HUES64 (cell line): ENCODE results near the gene TRAPPC5.

ENCODE experiments used
- H3K27ac ChIP-seq: 2 replicates; pipeline ENCODE4 v1.7.0; 2013; ENCODE audit warnings: low read depth, low read length, inconsistent platforms
- H3K27me3 ChIP-seq: 2 replicates; pipeline ENCODE4 v1.6.1; 2013; ENCODE audit warnings: mild to moderate bottlenecking, low read length; ENCODE audit not compliant: insufficient read depth
- H3K36me3 ChIP-seq: 2 replicates; pipeline ENCODE4 v1.6.1; 2013; ENCODE audit warnings: mild to moderate bottlenecking, low read length; ENCODE audit not compliant: insufficient read depth
- H3K4me1 ChIP-seq: 2 replicates; pipeline ENCODE4 v1.6.1; 2013; ENCODE audit warnings: mild to moderate bottlenecking, low read length, moderate library complexity; ENCODE audit not compliant: insufficient read depth
- H3K4me3 ChIP-seq: 2 replicates; pipeline ENCODE4 v1.5.1; 2013; ENCODE audit warnings: mild to moderate bottlenecking, low read length, moderate library complexity
- H3K9ac ChIP-seq: 2 replicates; pipeline ENCODE4 v1.6.1; 2013; ENCODE audit warnings: mild to moderate bottlenecking, low read depth, low read length
- H3K9me3 ChIP-seq: 2 replicates; pipeline ENCODE4 v1.6.1; 2013; ENCODE audit warnings: low read depth, low read length; ENCODE audit not compliant: insufficient read depth
- WGBS: fragments of 150-250, 120-280 bp; methylation state at CpG from one replicate; pipeline ENCODE4 v1.1.7; 2013; ENCODE audit warnings: missing lambda C conversion rate; 5-methylcytosine and 5-hydroxymethylcytosine counted together

Gene TRAPPC5

DNA sequence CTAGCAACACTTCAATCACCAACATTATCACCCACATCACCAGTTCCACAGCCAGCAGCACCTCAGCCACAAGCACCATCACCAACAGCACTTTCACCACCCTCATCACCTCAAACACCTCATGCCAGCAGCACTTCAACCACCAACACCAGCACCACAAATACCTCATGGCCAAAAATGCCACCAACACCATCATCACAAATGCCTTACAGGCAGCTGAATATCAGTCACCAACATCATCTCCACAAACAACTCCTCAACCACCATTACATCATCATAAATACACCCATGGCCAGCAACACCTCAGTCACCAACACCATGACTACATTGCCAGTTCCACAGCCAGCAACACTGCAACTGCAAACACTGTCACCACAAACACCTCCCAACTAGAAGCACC lies 10.9 kb downstream of the TRAPPC5 start:
- H3K27me3 ChIP-seq: no peaks in the 10 kb centered on the region
- no peaks in the 10 kb centered on the region for H3K36me3 ChIP-seq
- no peak overlapping the region for H3K9ac ChIP-seq
- no peak overlapping the region for H3K4me3 ChIP-seq
- H3K9me3 ChIP-seq: no peaks in the 10 kb centered on the region
- no peak overlapping the region for H3K27ac ChIP-seq
- H3K4me1 ChIP-seq: no peaks in the 10 kb centered on the region

GRCh38 chr19:7692417-7693088 lies 11.9 kb downstream of the TRAPPC5 start:
- H3K27ac ChIP-seq: no peak overlapping the region
- H3K4me1 ChIP-seq: no peaks in the 10 kb centered on the region
- H3K27me3 ChIP-seq: no peaks in the 10 kb centered on the region
- H3K9me3 ChIP-seq: no peaks in the 10 kb centered on the region
- no peak overlapping the region for H3K9ac ChIP-seq
- H3K4me3 ChIP-seq: no peak overlapping the region
- H3K36me3 ChIP-seq: no peaks in the 10 kb centered on the region
- 52% methylated on average over 13 of the region's 13 CpGs for WGBS

DNA sequence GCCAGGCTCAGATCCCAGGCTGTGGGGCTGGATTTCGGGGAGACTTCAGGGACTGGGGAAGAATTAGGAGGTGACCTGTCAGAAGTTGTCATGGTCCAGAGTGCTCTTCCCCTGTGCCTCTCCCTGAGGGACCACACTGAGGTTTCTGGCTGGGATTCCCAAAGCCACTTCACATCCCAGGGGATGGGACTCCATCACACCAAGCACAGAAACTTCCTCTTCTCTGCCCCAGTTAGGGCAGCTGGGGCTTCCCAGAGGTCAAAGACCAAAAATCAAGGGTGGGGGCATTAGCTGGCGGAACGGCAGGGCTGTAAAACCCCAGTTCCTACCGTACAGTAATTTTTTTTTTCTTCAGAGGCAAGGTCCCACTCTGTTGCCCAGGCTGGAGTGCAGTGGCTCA lies 13.9 kb downstream of the TRAPPC5 start:
- H3K36me3 ChIP-seq: no peaks in the 10 kb centered on the region
- 87% methylated on average over 3 of the region's 4 CpGs for WGBS
- no peak overlapping the region for H3K27ac ChIP-seq
- H3K9me3 ChIP-seq: no peaks in the 10 kb centered on the region
- H3K27me3 ChIP-seq: no peaks in the 10 kb centered on the region
- H3K4me1 ChIP-seq: no peaks in the 10 kb centered on the region
- H3K9ac ChIP-seq: no peak overlapping the region
- H3K4me3 ChIP-seq: no peak overlapping the region

DNA sequence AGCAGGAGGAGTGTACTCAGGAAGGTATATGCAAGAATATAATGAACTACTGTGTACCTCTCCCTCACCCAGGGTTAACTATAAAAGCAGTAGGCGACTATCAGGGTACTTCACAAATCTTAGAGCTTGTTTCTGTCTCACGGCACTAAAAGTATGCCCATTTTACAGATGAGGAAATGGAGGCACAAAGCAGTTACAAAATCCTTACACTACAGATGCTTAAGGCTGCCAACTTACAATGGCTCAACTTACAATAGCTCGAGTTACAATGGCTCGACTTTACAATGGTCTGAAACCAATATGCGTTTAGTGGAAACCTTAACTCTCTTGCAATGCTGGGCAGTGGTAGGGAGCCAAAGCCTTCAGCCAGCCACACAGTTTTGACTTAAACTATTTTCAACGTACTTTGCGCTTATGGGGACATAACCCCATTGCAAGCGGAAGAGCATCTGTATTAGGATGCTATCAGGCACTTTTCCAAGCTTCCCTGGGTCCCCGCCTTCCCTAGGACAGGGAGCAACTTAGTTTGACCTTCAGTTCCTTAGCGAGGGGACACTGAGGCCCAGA lies 17.2 kb downstream of the TRAPPC5 start:
- 64% methylated on average over 10 of the region's 10 CpGs for WGBS
- Histone ChIP-seq H3K9ac (no peak overlapping the region), H3K9me3 (no peaks in the 10 kb centered on the region)

DNA sequence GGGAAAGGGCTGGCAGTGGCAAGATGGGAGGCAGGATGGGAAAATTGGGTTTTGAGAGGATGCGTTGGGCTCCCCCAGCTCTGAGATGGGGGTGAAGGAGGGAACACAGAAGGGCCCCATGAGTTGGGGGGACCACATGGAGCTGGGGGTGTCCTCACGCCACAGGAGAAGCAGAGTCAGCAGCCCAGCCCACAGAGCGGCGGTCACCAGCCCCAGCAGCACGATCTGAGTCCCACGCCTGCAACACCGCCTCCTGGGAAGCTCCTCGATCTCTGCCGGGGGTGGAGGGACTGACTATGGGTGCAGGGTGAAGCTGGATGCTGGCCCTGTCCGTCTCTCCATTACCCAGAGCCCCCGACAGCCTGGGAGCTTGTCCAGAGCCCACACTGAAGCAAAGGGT lies 17.9 kb downstream of the TRAPPC5 start:
- WGBS: 56% methylated on average over 11 of the region's 11 CpGs
- H3K9ac ChIP-seq: no peak overlapping the region
- H3K36me3 ChIP-seq: no peaks in the 10 kb centered on the region
- no peak overlapping the region for H3K4me3 ChIP-seq
- H3K27me3 ChIP-seq: no peaks in the 10 kb centered on the region
- no peaks in the 10 kb centered on the region for H3K4me1 ChIP-seq
- no peak overlapping the region for H3K27ac ChIP-seq
- no peaks in the 10 kb centered on the region for H3K9me3 ChIP-seq

More for the DNA sequence above, 17.2 kb downstream of the TRAPPC5 start:
- no peak overlapping the region for H3K4me3 ChIP-seq
- no peaks in the 10 kb centered on the region for H3K36me3 ChIP-seq
- no peaks in the 10 kb centered on the region for H3K27me3 ChIP-seq
- H3K4me1 ChIP-seq: no peaks in the 10 kb centered on the region
- no peak overlapping the region for H3K27ac ChIP-seq

- WGBS: 53% methylated on average over 2 of the region's 2 CpGs
- H3K36me3 ChIP-seq: no peaks in the 10 kb centered on the region
- no peak overlapping the region for H3K27ac ChIP-seq
- no peak overlapping the region for H3K4me3 ChIP-seq
- no peaks in the 10 kb centered on the region for H3K27me3 ChIP-seq
- no peaks in the 10 kb centered on the region for H3K4me1 ChIP-seq
- no peaks in the 10 kb centered on the region for H3K9me3 ChIP-seq
- H3K9ac ChIP-seq: no peak overlapping the region
These were observed 18.4 kb downstream of the TRAPPC5 start for GRCh38 chr19:7699003-7699402.

DNA sequence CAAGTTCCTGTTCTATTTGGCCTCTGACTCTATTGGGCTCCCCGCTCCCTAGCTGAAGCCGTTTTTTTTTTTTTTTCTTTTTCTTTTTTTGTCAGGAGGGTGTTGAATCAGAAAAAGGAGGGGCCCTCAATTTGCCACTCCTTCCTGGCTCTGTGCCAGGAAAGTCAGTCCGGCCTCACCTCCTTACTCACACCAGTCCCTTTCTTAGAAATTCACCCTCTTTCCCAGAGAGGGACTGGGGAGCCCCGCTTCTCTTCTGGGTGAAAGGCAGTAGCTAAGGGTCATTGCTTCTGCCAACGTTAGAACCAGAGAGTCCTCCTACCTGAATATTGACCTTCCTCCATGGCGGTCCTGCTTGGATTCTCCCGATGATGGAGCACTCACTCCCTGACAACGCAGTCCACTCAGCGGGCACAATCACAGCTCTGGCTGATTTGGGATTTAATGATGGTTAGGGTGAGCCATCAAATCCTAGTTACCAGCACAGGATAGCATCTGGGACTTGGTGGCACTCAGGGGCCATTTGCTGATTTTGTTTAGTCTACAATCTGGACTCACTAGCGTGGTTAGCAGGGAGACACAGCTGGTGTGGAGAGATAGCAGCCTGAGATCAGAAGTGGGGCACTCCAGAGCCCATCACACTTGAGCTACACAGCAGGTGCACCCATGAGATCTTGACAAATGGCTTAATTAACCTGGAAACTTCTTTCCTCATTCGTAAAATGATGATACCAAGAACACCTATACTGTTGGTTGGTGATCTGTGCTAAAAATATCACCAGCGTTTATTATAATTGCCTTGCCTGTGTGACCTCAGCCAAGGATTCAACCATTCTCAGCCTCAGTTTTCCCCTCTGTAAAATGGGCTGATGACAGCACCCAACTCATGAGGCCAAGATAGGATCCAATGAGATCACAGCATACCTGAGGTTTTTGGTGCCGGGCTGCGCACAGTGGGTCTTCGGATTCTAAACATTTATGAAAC lies 19.1 kb downstream of the TRAPPC5 start:
- no peaks in the 10 kb centered on the region for H3K36me3 ChIP-seq
- H3K9me3 ChIP-seq: no peaks in the 10 kb centered on the region
- no peak overlapping the region for H3K9ac ChIP-seq
- no peak overlapping the region for H3K4me3 ChIP-seq
- 80% methylated on average over 14 of the region's 15 CpGs for WGBS
- no peaks in the 10 kb centered on the region for H3K4me1 ChIP-seq
- H3K27me3 ChIP-seq: no peaks in the 10 kb centered on the region
- H3K27ac ChIP-seq: no peak overlapping the region

DNA sequence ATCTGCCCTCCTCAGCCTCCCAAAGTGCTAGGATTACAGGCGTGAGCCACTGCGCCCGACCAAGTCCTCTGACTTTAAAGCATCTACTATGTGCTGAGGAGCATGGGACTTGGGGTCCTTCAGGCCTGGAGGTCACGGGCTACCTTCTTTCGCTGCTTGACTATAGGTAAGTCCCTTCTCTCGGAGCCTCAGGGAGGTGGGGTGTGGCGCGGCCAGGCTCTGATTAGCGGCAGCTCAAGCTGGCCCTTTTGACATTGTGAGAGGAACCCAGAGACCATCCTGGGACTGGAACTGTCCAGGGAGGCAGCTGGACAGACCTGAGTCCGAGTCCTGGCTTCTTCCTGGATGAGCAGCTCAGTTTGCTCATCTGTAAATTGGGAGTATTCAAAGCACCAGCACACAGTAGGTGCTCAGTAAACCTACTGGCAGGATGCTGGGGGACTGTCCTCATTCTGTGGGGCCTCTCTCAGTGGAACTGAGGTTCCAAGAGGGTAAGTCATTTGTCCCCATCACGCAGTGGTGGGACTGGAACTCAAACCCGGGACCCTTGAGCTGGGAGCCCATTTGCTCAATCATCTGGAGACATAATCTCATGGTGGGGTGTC lies 20.5 kb downstream of the TRAPPC5 start:
- H3K27ac ChIP-seq: no peak overlapping the region
- no peak overlapping the region for H3K4me3 ChIP-seq
- H3K4me1 ChIP-seq: no peaks in the 10 kb centered on the region
- no peaks in the 10 kb centered on the region for H3K9me3 ChIP-seq
- H3K9ac ChIP-seq: no peak overlapping the region
- WGBS: 93% methylated on average over 12 of the region's 12 CpGs
- no peaks in the 10 kb centered on the region for H3K27me3 ChIP-seq
- no peaks in the 10 kb centered on the region for H3K36me3 ChIP-seq

DNA sequence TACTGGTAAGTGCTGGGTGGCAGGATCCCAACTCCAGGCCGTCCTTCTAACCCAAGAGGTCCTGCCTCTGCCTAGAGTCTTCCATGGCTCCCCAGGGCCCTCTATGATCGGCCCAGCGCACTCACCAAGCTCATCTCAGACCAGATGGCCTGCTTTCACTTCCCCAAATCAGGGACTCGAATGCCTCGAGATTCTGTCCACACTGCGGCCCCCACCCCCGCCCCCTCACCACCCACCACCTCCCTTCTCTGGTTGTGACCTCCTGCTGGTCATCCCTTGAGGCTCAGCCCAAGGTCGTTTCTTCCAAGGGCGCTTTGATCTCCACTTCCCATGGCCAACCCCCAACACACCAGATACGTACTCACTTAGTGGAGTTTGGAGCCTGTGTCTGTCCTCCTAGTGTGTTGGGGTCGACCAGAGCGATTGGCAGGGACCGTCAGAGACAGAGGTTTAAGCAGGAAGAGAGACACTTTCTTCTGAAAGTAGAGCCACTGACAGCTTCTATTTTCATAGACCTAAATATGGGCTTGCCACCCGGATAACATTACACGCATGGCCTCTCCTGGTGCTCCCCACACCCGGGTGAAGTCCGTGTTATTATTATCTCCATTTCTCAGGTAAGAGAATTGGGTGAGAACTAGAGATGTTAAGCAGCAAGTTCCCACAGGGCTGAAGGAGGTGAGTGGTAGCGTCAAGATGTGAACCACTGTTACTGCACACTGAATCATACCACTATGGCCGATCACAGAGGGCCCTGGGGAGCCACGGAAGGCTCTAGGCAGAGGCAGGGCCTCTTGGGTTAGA lies 21.2 kb downstream of the TRAPPC5 start, which contains the start of gene FCER2:
FCER2 (minus strand) TSS at position 478 of the 804 bp plus-strand sequence. CDS start 2,371 bp downstream, outside the sequence.
- Histone ChIP-seq H3K4me3 (no peak within 1 kb of the TSS), H3K27me3 (no peaks in the 10 kb centered on the region), H3K36me3 (no peaks in the 10 kb centered on the region), H3K9me3 (no peaks in the 10 kb centered on the region), H3K4me1 (no peaks in the 10 kb centered on the region), H3K27ac (no peak within 1 kb of the TSS), H3K9ac (no peak within 1 kb of the TSS)
- 71% methylated on average over 19 of the region's 20 CpGs for WGBS

- Histone ChIP-seq H3K36me3 (no peaks in the 10 kb centered on the region), H3K27ac (no peak overlapping the region), H3K4me1 (no peaks in the 10 kb centered on the region), H3K9me3 (no peaks in the 10 kb centered on the region), H3K9ac (no peak overlapping the region), H3K4me3 (no peak overlapping the region), H3K27me3 (no peaks in the 10 kb centered on the region)
- 78% methylated on average over 8 of the region's 8 CpGs for WGBS
These were observed 22.7 kb downstream of the TRAPPC5 start for GRCh38 chr19:7703332-7703731.
